ENCODE measurements around the gene VCAN.

GRCh38 chr5:83510260-83510659, 38.7 kb downstream of the VCAN start:
- TF ChIP-seq CTCF (IDR thresholded peaks at IDR 0.05) (no peak), REST (IDR thresholded peaks at IDR 0.05; ENCODE audit: insufficient read depth in 1 of 2, low read depth in 2 of 2, low read length in 1 of 2) (no peak), SIN3A (IDR thresholded peaks at IDR 0.05; ENCODE audit: borderline replicate concordance, insufficient read depth, low read depth, low read length) (no peak), POLR2AphosphoS5 (IDR thresholded peaks at IDR 0.05; ENCODE audit: low read depth, low read length) (no peak), TCF7L2 (IDR thresholded peaks at IDR 0.05; ENCODE audit: low read depth, low read length) (no peak)
